Midbrain (tissue), 1 donor: ENCODE results near the gene TIMMDC1.
"Not testable (repeated sequence)": the region's sequence is repeated elsewhere in the genome, so short reads cannot be mapped to it uniquely, and the experiment has no call there.

ENCODE experiments used
- DNase-seq: peaks from one replicate; lab custom pipeline; 2025; lab: John Stamatoyannopoulos, UW

TIMMDC1 gene

DNA sequence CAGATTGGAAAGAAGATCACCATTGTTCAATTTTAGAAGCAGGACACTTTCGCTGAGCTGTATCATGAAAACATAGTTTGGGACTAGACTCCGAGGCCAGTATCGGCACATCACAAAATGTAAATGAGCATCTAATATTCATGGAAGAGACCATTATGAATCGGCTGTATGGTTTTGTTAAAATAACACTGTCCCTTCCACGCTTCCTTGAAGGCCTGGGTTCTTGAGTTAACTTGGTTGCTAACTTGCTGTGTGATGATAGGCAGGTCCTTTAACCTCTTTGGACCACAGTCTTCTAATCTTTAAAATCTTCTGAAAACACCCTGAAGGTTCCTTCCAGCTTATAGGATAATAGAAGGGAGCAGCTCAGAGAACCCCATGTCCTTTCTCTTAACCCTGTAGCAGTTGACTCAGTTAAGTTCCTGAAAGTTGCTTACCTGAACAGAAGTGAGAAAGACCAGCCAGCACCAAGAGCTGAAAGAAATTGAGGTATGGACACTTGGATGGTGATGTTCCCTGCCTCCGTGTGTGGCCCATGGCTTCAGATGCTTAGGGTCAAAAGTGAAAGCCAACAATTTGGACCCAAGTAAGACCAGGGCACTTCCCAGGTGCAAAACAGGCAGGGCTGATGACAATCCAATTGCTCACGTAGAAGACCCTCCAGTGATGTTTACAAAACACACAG is 59.0 kb downstream of the TIMMDC1 start:
- no peak for DNase-seq

DNA sequence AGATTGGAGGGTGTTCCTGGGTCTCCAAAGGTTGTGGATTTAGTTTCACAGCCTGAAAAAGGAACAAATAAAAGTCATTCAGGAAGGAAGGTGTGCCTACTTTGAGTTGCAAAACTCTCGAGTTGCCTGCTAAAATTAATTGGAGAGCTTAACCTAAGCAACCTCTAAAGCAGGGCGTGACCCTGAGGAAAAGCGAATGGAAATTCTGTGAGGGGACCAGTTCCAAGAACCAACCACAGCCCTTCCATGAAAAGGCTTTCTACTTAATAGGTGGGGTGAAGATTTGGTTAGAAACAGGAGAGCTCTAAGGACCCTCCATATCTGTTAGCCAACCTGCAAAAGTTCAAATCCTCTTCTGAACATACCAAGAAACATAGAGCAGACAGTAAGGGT is 59.5 kb downstream of the TIMMDC1 start:
- DNase-seq = no peak

DNA sequence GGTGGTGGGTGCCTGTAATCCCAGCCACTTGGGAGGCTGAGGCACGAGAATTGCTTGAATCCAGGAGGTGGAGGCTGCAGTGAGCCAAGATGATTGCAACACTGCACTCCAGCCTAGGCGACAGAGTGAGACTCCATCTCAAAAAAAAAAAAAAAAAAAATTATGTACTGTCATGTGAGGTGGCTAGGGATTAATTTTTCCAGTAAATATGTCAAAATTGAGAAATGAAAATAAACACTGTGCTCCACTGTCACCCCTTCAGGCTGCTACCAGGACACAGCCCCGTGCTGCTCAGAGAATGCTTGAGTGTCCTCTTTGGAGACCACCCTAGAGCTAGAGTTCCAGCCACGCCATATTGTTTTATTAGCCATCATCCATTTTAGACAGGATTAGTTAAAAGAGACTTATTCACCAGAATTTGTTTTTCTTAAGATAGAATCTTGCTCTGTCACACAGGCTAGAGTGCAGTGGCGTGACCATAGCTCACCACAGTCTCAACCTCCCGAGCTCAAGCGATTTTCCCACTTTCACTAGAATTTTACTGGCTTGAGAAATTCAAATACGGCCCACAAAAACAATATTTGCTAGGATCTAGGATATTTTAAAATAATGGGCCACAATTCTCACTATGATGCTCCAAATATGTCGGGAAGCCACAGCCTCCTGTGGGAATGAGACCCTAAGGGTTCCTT is 60.4 kb downstream of the TIMMDC1 start:
- no peak for DNase-seq

DNA sequence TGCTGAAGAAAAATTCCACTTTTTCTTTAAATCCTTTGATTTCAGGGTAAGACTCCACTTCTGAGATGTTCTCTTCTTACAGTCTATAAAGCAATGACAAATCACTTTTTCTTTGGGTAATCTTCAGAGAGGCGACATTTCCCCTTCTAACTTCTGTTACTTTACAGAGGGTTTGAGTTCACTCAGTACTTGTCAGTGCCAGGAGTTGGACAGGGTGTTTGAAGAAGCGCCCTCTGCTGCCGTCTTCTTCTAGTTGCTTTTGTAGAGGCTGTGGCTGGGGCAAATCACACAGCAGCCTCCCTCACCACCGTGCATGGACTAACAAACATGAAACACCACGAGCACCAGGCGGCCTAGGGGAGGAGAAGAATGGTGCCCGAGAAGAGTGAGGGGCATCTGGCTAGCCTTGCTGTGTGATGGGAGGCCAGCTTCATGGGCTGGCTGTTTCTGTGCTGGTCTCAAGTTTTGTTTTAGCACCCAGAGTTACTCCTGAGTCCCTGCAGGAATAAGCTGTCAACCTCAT is 61.2 kb downstream of the TIMMDC1 start, which contains the start of gene CD80:
TSS of gene CD80 (minus strand) at position 174 of the 523 bp plus-strand sequence. CDS start 1,886 bp downstream, outside the sequence.
- no peak for DNase-seq

DNA sequence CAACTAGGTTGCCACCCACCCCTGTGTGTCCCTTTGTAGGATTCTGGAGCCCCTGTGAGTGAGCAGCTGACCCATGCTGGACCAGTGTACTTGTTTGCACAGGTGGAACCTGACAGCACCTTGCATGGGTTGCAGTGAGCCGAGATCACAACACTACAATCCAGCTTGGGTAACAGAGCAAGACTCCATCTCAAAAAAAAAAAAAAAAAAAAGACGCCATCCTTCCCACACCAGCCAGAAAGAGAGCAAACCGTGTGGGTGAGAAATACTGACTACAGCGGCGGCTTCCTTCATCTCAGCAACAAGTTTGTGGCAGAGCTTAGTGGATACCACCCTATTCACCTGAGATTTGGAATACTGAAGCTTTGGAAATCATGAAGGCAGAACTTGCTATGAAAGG is 61.8 kb downstream of the TIMMDC1 start:
- DNase-seq = no peak

DNA sequence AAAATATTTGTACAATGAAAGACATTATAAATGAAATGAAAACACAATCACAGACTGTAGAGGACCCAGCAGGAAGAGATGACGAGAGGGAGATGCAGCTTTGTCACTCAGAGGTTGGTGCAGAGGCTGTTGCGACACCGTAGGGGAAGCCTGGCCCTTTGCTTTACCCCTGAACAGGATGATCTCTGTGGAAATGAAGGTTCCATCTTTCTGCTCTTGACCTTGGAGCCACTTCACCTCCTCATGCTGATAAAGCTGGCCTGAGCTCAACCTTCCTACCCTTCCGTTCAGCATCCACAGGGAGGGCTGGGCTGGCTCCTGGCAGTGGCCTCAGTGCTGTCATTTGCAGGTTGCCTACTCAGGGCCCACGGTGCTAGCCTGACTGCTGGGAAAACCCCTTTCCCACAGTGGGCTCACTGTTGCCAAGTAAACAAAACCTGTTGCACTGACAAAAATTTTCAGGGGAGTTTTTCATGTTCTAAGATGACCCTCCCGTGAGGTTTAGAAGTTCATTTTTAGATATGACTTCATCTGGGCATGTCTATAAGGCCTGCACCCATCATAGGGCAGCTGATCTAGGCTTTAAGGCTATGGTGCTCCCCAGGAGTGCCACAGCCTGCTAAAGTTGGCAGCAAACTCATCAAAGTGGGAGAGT is 64.1 kb downstream of the TIMMDC1 start:
- no peak for DNase-seq

- not testable (repeated sequence) for DNase-seq
Measured at GRCh38 chr3:119563334-119563733, 65.0 kb downstream of the TIMMDC1 start.

- no peak for DNase-seq
Measured at GRCh38 chr3:119569156-119569555, 70.8 kb downstream of the TIMMDC1 start.

DNA sequence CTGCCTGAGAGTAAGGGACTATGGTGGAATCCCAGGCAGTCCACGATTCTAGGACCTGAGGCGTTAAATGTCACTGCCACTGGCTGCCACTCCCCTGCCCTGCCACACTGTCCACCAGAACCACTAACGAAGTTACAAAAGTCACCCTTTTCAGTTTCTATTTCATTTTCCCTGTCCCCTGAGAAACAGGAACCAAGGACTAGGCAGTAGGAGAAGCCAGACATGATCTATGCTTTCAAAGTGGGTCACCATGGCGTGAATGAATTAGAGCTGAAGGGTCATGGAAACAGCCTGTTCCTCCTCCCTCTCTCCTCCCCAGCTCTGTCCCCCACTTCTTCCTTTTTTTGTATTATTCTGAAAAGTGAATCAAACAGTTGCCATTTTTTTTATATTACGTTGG is 71.9 kb downstream of the TIMMDC1 start:
- peak; percentile 12 for DNase-seq

- no peak for DNase-seq
Measured at GRCh38 chr3:119571230-119571629, 72.9 kb downstream of the TIMMDC1 start.

- no peak for DNase-seq
Measured at GRCh38 chr3:119571688-119572087, 73.3 kb downstream of the TIMMDC1 start.
